GM19043 (cell line): ENCODE measurements around the gene SLC6A19.

Experiments
- ATAC-seq: cut with Tn5 transposase; IDR thresholded peaks from one replicate; pipeline ENCODE4 v1.9.1; 2021; ENCODE audit warnings: low read depth; ENCODE audit not compliant: unreplicated experiment

The SLC6A19 gene

DNA sequence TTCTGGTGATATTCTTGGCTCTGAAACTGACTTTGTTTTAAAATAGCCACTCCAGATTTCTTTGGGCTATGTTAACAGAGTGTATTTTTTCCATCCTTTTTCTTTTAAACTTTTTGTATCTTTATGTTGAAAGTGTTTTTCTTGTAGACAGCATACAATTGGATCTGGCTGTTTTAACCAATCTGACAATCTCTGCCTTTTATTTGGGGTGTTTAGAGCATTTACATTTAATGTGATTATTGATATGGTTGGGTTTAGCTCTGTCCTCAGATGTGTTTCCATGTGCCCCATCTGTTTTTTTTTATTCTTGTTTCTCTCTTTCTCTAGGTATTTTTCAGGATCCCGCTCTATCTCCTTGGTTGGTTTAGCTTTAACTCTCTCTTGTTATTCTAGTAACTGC is 34.4 kb downstream of the SLC6A19 start:
- ATAC-seq, result no peak

DNA sequence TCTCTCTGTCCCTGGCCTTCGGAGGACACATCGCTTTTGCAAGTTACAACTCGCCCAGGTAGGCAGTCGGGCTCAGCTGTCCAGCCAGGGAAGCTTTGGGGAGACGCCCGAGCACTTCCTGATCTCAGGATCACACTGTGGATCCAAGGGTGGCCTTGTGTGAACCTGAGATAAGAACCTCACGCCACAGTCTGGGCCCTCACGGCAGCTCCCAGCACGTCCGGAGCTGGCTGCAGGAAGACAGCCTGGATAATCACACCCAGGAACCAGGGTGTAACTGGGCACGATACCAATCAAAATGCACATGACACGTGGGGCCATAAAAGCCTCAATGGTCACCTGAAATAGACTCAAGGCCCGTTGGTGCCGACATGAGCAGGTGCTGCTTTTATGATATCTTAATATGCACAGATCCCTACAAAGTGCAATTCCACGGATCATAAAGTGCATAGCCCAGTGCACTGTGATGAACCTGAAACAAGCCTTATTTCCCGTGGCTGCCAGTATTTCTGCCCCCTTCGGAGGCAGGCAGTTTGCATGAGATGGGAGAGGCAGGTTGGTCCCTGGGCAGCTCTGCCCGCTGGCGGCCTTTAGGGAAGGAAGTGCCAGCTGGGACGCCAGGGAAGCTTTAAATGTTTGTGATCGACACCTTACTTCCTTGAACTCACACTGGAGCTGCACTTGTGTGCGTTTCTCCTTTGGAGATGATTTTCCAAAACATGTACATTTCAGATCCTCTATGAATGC is 38.3 kb downstream of the SLC6A19 start:
- no peak for ATAC-seq

DNA sequence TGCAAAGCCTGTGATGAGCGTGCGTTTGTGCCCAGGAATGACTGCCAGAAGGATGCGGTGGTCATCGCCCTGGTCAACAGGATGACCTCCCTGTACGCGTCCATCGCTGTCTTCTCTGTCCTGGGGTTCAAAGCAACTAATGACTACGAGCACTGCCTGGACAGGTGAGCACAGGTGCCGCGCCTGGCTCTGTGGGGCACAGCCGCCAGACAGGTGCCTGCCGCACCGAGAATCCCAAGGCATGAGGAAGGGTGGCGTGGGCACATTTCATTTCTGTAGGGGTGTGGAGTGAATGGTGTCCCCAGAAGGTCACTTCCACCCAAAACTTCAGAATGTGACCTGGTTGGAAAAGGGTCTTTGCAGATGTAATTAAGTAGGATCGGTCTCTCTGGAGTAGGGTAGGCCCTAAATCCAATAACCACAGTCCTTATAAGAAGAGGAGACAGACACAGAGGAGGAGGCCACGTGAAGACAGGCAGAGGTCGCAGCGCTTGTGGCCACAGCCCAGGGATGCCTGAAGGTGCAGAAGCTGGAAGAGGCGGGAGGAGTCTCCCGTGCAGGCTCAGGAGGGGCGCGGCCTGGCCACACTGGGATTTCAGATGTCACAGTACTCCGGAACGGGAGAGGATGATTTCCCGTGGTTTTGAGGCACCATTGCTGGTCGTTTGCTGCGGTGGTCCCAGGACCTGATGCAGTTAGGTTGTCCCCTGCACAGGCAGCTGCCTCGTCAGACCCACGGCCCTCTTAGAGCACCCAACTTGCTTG is 39.3 kb downstream of the SLC6A19 start:
- ATAC-seq, result no peak

DNA sequence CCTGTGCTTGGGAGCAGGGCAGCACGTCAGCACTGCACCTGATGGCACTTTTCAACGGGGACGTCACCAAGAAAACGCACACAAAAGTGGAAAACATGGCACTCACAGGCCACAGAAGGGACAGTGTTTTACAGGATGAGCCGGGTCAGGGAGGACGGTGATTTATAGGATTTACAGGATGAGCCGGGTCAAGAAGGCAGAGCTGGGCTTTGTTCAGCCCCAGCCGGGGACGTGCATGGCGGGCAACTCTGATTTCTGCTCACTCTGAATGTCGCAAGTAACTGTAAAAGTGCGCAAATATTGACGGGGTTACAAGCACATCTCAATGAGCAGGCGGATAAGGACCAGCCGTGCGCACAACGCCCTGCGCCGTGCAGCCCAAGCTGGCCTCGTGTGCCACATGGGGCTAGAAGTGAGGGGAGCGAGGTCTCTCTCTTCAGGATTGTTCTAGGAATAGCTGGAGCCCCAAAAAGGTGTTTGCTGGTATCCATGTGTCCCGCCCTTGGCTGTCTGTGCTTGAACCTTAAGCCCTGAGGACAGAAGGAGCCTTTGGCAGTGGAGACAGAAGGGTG is 40.2 kb downstream of the SLC6A19 start:
- no peak for ATAC-seq

DNA sequence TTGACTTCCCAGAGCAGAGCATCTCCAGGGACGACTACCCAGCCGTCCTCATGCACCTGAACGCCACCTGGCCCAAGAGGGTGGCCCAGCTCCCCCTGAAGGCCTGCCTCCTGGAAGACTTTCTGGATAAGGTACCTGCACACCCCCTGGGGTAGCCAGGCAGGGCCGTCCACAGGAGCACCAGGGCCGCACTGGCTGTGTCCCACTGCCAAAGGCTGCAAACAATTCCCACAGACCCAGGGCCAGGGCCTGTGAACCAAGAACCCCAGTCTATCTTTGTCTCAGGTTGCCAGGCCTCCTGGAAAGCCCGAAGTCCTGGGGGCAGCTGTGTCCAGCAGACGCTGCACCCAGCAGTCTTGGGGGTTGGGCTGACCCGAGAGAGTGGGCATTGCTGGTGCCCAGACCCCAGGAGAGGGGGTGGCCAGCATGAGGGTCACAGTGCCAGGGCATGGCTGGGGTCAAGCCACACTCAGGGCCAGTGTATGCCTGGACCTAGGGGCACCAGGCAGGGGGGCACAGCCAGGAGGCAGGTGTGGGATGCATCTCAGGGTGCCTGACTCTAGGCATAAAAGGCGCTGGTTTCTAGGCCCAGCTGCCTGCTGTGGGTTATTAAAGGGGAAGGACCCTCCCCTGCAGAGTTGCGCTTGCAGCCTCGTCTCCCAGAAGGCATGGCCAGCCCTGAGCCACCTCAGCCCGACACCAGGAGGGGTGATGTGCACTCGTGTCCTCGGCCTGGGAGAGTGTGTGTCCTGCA is 41.5 kb downstream of the SLC6A19 start:
- ATAC-seq, result no peak

DNA sequence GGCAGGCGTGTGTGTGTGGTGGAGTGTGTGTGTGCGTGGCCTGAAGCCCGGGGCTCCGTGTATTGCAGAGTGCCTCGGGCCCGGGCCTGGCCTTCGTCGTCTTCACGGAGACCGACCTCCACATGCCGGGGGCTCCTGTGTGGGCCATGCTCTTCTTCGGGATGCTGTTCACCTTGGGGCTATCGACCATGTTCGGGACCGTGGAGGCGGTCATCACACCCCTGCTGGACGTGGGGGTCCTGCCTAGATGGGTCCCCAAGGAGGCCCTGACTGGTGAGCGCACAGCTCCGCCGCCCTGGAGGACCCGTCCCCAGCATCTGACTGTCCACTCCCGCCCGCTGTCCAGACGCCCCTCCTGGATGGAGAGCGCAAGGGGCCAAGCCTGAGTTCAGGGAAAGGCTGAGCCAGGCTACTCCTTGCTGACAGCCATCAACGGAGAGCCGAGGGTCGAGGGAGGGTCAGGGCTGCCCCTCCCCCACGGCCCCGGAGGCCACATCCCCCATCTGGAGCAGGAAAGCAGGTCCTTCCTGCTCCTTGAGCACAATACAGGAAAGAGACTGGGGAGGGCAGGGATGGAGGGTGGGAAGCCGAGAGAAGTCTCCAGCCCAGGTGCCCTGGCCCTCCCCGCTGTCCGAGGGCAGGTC is 42.2 kb downstream of the SLC6A19 start:
- no peak for ATAC-seq

DNA sequence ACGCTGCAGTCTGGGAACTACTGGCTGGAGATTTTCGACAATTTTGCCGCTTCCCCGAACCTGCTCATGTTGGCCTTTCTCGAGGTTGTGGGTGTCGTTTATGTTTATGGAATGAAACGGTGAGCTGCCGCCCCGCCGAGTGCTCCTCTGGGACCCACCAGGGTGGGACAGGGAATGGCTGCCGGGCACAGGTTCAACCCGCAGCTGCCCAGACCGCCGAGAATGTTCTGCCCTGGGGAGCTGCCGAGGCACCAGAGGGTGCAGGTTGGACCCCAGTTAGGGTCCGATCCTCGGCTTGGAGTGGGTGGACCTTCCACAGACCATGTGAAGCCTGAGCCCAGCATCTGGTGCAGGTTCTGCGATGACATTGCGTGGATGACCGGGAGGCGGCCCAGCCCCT is 42.9 kb downstream of the SLC6A19 start:
- no peak for ATAC-seq

DNA sequence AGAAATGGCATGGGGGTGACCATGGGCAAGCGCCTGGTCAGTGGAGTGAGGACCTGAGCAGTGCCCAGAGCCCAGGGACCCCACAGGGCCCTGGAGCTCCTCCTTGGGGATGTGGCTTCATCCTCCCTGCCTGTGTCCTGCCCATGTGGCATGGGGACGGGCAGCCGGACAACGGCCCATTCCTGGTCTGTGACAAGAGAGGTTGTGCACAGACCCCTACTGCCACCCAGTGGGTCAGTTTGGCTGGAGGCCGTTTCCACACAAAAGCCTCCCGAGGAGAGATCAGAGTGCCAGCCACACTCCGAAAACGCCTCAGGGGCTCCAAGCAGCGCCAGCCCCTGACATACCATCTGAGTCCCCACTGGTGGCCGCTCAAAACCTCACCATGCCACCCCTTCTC is 43.6 kb downstream of the SLC6A19 start:
- no peak for ATAC-seq

DNA sequence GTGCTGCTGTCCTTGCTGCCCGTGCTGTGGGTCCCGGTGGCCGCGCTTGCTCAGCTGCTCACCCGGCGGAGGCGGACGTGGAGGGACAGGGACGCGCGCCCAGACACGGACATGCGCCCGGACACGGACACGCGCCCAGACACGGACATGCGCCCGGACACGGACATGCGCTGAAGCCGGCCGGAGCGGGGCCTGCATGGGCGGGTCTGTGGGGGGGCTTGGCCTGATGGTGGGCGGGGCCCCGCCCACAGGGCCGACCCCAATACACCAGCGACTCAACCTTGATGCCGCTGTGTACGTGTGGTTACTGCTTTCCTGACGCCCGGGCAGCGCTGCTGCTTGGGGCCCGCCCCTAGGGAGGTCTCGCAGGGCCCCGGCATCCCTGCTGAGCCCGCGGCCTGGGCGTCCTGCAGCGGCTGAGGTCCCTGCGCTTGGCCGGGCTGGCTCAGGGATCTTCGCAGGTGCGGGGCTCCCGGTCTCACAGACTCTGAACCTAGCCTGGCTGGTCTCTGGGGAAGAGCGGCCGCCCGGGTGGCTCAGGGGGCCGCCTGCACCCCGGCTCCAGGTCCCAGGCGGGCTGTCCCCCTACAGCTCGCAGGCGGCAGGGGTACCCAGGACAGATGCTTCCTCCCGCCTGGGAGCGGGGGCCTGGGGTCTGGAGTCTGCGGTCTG is 44.6 kb downstream of the SLC6A19 start:
- no peak for ATAC-seq

DNA sequence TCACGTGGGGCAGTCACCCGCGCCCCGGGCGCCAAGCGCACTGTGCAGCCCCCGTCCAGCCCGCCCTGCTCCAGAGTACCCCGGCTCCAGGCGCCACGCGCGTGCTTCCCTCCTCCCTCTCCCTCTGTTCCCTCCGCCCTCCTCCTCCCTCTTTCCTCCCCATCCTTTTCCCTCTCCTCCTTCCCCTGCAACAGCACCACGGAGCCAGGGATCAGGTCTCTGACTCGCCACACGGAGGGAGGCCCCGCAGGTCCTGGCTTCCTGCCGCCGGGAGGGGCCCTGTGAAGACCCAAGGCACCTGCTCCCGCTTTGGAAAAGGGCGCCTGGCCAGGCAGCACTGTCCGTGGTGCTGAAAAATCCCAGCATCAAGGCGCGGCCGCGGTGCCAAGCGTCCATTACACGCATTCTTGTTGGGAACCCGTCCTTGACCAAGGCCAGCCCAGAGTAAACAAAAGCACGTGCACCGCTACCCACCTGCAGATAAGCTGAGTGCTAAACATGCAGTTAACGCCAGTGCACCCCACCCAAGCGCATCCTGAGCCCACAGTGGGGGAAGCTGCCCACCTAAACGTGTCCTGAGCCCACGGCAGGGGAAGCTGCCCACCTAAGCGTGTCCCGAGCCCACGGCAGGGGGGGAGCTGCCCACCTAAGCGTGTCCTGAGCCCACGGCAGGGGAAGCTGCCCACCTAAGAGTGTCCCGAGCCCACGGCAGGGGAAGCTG is 45.5 kb downstream of the SLC6A19 start:
- ATAC-seq, result no peak

DNA sequence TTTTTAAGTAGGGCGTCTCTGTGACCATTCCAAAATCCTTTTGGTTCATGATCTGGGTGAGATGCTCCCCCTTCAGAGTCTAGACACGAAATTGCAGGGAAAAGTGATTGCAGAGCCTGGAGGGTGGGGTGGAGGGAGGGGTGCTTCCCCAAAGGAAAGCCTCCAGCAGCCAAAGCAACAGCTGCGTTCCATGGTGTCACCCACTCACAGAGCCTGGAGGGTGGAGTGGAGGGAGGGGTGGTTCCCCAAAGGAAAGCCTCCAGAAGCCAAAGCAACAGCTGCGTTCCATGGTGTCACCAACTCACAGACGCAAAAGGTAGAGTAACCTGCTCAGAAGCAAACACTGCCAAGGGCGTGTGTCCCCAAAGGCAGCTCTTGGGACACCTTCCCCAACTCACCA is 46.4 kb downstream of the SLC6A19 start:
- no peak for ATAC-seq

DNA sequence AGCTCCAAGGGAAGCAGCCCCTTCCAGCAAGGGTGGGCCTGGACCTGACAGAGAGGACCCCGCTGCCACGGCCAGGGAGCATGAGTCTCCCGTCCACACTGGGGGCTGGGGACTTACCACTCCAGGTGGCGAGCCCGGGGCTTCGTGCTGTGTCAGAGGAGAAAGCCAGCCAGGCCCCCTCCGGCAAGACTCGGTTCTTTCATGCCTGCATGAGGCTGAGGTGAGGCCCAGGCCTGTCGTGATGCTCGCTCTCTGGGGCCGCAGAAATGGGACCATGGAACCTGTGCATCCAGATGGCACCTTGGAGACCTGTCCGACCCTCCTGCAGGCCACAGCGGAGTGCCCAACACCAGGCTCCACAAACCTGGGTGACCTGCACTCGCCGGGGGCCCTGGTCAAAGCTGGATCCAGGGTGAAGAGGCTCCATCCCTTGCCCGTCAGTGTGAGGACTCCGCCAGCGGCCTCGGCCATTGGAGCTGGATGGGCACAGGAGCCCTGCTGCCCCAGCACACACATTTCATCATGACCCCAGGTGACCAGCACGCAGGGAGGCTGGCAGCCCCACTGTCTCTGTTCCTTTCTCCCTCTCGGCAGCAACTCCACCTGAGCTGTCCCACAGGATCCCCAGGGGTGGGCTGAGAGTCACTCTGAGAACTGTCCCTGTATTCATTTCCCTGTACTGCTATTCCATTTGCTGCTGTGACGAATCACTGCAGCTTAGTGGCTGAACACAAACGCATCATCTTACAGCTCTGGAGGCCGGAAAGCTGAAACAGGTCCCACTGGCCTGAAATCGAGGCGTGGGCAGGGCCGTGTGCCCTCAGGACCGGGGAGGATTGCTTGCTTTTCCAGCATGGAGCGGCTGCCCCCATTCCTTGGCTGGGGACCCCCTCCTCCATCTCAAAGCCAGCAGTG is 48.2 kb downstream of the SLC6A19 start:
- no peak for ATAC-seq

DNA sequence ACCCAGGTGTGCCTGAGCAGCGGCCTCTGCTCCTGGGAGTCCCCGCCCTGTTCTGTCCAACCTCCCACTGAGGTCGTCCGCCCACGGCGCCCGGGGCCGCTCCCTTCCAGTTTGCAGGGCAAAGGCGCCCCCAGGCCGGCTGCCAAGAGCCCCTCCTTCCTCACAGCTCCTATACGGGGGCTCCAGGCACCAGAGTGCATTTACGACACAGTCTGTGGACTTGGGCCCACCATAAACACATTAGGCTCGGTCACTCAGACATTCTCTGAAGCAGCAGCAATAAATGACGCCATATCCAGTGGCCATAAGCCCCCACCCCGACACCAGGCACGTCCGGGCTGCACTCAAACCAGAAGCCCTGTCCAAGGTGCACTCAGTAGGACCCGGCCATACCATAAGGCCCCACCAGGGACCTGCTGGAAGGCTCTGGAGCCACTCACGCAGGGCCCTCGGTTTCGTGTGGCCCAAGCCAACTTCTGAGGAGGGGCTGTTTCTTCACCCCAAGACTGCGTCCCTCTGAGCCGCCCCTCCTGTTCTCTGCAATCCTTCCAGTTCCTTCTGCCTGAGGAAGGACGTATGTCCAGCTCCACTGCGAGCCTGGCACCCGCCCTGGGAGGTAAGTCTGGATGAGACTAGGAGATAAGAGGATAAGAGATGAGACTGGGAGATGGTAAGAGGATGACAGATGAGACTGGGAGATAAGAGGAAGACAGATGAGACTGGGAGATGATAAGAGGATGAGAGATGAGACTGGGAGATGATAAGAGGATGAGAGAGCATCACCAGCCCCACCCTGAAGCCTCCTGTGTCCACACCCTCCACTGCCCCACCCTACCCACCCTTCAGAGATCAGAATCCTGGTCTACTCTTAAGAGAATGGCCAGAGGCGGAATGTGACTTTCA is 50.5 kb downstream of the SLC6A19 start:
- no peak for ATAC-seq

DNA sequence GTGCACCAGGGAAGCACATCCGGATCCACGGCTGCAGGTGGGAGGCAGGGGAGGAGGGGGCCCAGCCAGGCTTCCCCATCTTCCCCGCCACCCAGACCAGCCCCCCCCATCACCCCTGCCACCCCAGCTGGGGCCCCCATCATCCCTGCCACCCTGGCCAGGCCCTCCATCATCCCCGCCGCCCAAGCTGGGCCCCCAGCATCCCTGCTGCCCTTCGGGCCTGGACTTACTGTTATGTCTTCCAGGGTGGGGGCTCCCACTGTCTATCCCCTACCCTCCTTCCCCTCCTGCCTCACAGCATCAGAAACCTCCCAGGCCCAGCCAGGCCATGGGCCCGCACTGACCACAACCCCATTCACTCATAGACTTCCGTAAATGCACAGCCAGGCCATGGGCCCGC is 51.3 kb downstream of the SLC6A19 start:
- ATAC-seq, result no peak

DNA sequence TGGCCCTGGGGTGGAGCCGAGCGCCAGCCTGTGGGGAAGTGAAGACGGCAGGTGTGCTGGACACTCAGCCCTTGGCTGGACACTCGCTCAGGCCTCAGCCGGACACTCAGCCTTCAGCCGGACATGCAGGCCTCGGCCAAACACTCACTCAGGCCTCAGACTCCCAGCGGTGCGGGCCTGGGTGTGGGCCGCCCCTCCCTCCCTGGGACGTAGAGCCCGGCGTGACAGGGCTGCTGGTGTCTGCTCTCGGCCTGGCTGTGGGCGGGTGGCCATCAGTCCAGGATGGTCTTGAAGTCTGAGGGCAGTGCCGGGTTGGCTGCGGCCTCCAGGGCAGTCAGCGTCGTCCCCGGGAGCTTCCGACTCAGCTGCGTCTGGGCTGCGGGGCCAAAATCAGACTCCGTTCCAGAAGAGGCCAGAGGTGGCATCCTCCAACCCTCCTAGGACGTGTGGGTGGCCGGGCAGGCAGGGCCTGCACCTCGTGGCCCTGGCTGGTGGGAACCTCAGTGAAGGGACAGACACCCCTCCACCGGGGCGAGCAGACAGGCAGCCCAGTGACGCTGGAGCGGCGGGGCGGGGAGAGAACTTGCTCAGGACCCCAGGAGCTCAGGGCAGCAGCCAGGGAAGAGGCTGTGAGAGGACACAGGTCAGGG is 52.2 kb downstream of the SLC6A19 start:
- no peak for ATAC-seq

DNA sequence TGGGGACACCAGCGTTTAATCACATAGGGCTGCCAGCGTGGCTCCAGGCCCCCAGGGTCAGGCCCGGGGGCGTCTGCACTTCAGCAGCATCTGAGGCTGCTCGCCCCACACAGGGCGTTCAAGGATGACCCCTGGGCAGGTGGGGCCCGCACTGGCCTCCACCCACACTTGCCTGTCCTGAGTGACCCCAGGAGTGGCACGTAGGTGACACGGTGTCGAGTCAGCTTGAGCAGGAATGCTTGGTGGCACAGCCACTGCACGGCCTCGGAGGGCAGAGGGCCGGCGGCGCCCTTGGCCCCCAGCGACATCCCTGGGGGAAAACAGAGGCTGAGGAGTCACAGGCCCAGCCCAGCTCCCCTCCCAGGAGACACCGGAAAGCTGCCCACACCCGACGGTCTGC is 52.8 kb downstream of the SLC6A19 start:
- ATAC-seq, result no peak

DNA sequence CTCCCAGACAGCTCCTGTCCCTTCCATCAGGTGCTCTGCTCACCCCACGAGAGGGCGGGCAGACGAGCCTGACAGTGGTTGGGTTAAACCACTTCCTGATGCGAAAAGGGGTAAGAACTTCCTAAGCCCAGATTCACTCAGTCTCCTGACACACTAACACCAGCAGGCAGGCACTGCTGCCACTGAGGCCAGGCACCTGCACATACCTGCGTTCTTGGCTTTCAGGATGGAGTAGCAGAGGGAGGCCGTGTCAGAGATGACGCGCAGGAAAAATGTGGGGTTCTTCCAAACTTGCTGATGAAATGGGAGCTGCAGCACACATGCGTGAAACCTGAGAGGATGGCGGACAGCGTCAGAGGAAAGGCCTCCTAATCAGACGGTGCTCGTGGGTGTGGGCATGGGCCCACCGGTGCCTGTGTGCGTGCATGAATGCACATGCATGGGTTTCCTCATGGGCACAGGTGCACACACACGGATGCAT is 53.7 kb downstream of the SLC6A19 start:
- no peak for ATAC-seq
